Liver (tissue), 9 donors: Measurements from ENCODE around the gene CTNND1. TPM values are rescaled to one million over a fixed set of nuclear protein-coding genes. Genes with fewer than 3 reads are reported as not detected.
A peak's percentile ranks its signal among the peaks of the same experiment; 100 is the strongest.

Source experiments
- DNase-seq: peaks from one replicate; pipeline ENCODE4 v3.0.0-alpha.2; 2017; ENCODE audit warnings: low spot score
- H3K27ac ChIP-seq, 2 donors: one replicate each; pipeline ENCODE4 v1.7.0; 2013; ENCODE audit warnings: inconsistent platforms in 2 of 2, low read length in 2 of 2, control low read depth in 1 of 2, low read depth in 1 of 2, mild to moderate bottlenecking in 1 of 2
- H3K27me3 ChIP-seq, 4 donors: one replicate each; pipeline versions ENCODE4 v1.6.1 to v1.7.0; 2013; ENCODE audit warnings: low read length in 3 of 4, inconsistent platforms in 1 of 4, mild to moderate bottlenecking in 1 of 4, moderate library complexity in 1 of 4; ENCODE audit not compliant: control insufficient read depth in 4 of 4, insufficient read depth in 4 of 4
- H3K36me3 ChIP-seq, 4 donors: one replicate each; pipeline versions ENCODE4 v1.6.1 to v1.7.0; 2013; ENCODE audit warnings: low read length in 3 of 4, mild to moderate bottlenecking in 3 of 4, low read depth in 1 of 4, moderate library complexity in 1 of 4; ENCODE audit not compliant: control insufficient read depth in 4 of 4, insufficient read depth in 3 of 4
- H3K4me1 ChIP-seq, 4 donors: one replicate each; pipeline versions ENCODE4 v1.6.1 to v1.7.0; 2013; ENCODE audit warnings: low read length in 3 of 4, mild to moderate bottlenecking in 3 of 4, moderate library complexity in 1 of 4; ENCODE audit not compliant: control insufficient read depth in 4 of 4, insufficient read depth in 4 of 4
- H3K4me3 ChIP-seq, 3 donors: one replicate each; pipeline versions ENCODE4 v1.6.1 to v1.7.0; 2013; ENCODE audit warnings: low read length in 3 of 3, control low read depth in 1 of 3, low read depth in 1 of 3, mild to moderate bottlenecking in 1 of 3
- H3K9ac ChIP-seq, 2 donors: one replicate each; pipeline ENCODE4 v1.7.0; 2013; ENCODE audit warnings: low read length in 2 of 2, mild to moderate bottlenecking in 2 of 2, moderate library complexity in 2 of 2, control low read depth in 1 of 2, low read depth in 1 of 2
- H3K9me3 ChIP-seq, 4 donors: one replicate each; pipeline versions ENCODE4 v1.6.1 to v1.7.0; 2013; ENCODE audit warnings: low read length in 3 of 4; ENCODE audit not compliant: control insufficient read depth in 4 of 4
- EGR1 ChIP-seq, 2 donors: IDR thresholded peaks; 2 replicates each; pipeline ENCODE4 v1.6.1; 2016 to 2018; ENCODE audit warnings: antibody characterized with exemption in 2 of 2, low read depth in 2 of 2
- FOXA1 ChIP-seq: IDR thresholded peaks from 2 replicates; pipeline ENCODE4 v1.6.1; 2016; ENCODE audit warnings: antibody characterized with exemption
- FOXA2 ChIP-seq: IDR thresholded peaks from 2 replicates; pipeline ENCODE4 v1.6.1; 2016; ENCODE audit warnings: antibody characterized with exemption
- GABPA ChIP-seq, 2 donors: IDR thresholded peaks in 1 of 2; conservative IDR thresholded peaks in 1 of 2; 2 replicates each; pipeline ENCODE4 v1.6.1; 2016; ENCODE audit warnings: antibody characterized with exemption in 2 of 2, mild to moderate bottlenecking in 1 of 2, moderate library complexity in 1 of 2
- HNF4A ChIP-seq, 2 donors: conservative IDR thresholded peaks; 2 replicates each; pipeline ENCODE4 v1.6.1; 2016; ENCODE audit warnings: antibody characterized with exemption in 2 of 2, mild to moderate bottlenecking in 2 of 2
- HNF4G ChIP-seq: IDR thresholded peaks from 2 replicates; pipeline ENCODE4 v1.6.1; 2016; ENCODE audit warnings: antibody characterized with exemption
- JUND ChIP-seq, 2 donors: IDR thresholded peaks; 2 replicates each; pipeline ENCODE4 v1.6.1; 2016; ENCODE audit warnings: antibody characterized with exemption in 2 of 2
- NR2F2 ChIP-seq: IDR thresholded peaks from 2 replicates; pipeline ENCODE4 v1.6.1; 2016; ENCODE audit warnings: antibody characterized with exemption
- RAD21 ChIP-seq, 2 donors: IDR thresholded peaks; 2 replicates each; pipeline ENCODE4 v1.6.1; 2016; ENCODE audit warnings: antibody characterized with exemption in 2 of 2, mild to moderate bottlenecking in 2 of 2
- RXRA ChIP-seq, 2 donors: IDR thresholded peaks; 2 replicates each; pipeline ENCODE4 v1.6.1; 2017 to 2018; ENCODE audit warnings: antibody characterized with exemption in 2 of 2, mild to moderate bottlenecking in 1 of 2
- SP1 ChIP-seq: IDR thresholded peaks from 2 replicates; pipeline ENCODE4 v1.6.1; 2018; ENCODE audit warnings: antibody characterized with exemption, mild to moderate bottlenecking
- TAF1 ChIP-seq: conservative IDR thresholded peaks from 2 replicates; pipeline ENCODE4 v1.6.1; 2016; ENCODE audit warnings: antibody characterized with exemption, mild to moderate bottlenecking
- YY1 ChIP-seq: IDR thresholded peaks from 2 replicates; pipeline ENCODE4 v1.6.1; 2016; ENCODE audit warnings: antibody characterized with exemption, mild to moderate bottlenecking
- WGBS: extraction: QIAGEN DNeasy Blood & Tissue Kit; methylation state at CpG from one replicate; pipeline ENCODE4 v1.1.7; 2013; 5-methylcytosine and 5-hydroxymethylcytosine counted together
- polyA plus RNA-seq, 2 donors: library from polyadenylated mRNA; stranded (reverse) in 1 of 2; unstranded in 1 of 2; fragments of 200-250 nt in 1 of 2; fragments of >200 nt in 1 of 2; fragmentation: Nextera tagmentation in 1 of 2; extraction: Ambion mirVana in 1 of 2; gene quantifications; one replicate each; pipeline versions ENCODE4 v1.2.1 to v1.2.3, GENCODE V29; 2013 to 2015
- total RNA-seq, 2 donors: library from RNA; depleted of rRNA; stranded (reverse); fragments of >200 nt; gene quantifications; one replicate each; pipeline ENCODE4 v1.2.3, GENCODE V29; 2014
- TF ChIP-seq, protein P1 (sequence below): fragments of 150-350 bp; IDR thresholded peaks from 2 replicates; pipeline ENCODE4 v1.5.1; 2017; ENCODE audit warnings: improper control_type of control experiment, low read depth, low read length; ENCODE audit not compliant: missing input control
- TF ChIP-seq, protein P2 (sequence below): IDR thresholded peaks from 2 replicates; pipeline ENCODE4 v1.6.1; 2016; ENCODE audit warnings: antibody characterized with exemption, mild to moderate bottlenecking
- TF ChIP-seq, protein P3 (sequence below): IDR thresholded peaks from 2 replicates; pipeline ENCODE4 v1.6.1; 2016; ENCODE audit warnings: antibody characterized with exemption
- TF ChIP-seq, protein P4 (sequence below): IDR thresholded peaks from 2 replicates; pipeline ENCODE4 v1.6.1; 2016; ENCODE audit warnings: antibody characterized with exemption
- TF ChIP-seq, protein P5 (sequence below): IDR thresholded peaks from 2 replicates; pipeline ENCODE4 v1.6.1; 2016; ENCODE audit warnings: antibody characterized with exemption
- donor health status: healthy.
- donor health status: healthy.
- donor health status: healthy.
- donor health status: healthy.
- donor health status: healthy.

The CTNND1 gene
- total and polyA plus RNA-seq, 4 donors, result 21.5 to 97.1 (median 58.0) TPM

DNA sequence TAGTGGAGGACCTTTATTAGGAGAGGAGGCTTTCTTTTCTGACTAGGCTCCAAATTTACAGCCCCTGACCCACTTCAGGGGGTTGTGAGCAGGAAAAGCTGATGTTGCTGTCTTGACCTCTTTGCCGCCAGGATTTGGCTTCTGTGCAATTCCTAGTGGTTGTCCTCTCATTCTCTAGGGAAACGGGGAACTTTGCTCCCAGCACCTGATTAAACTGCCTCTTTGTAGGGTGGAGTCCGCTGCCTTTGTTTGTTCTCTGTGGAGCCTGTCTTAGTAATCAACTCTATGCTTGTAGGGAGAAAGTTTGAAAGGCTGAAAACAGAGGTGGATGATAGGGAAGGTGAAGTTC, 16.3 kb downstream of the CTNND1 start:
- DNase-seq, result no peak
- Histone ChIP-seq H3K36me3 (no peaks in the 10 kb centered on the region), H3K4me1 (peaks cover 14 to 74% (median 64%) of the 10 kb centered on the region in 4 donors), H3K27me3 (no peaks in the 10 kb centered on the region), H3K9me3 (no peaks in the 10 kb centered on the region), H3K27ac (peak overlapping the region; percentile 86 to 87), H3K9ac (peak overlapping the region in 1 of 2 donors; percentile 84), H3K4me3 (peak overlapping the region in 2 of 3 donors; percentile 33 to 43)
- peak; percentile 69 for TF ChIP-seq SP1
- TF ChIP-seq, protein P1, sequence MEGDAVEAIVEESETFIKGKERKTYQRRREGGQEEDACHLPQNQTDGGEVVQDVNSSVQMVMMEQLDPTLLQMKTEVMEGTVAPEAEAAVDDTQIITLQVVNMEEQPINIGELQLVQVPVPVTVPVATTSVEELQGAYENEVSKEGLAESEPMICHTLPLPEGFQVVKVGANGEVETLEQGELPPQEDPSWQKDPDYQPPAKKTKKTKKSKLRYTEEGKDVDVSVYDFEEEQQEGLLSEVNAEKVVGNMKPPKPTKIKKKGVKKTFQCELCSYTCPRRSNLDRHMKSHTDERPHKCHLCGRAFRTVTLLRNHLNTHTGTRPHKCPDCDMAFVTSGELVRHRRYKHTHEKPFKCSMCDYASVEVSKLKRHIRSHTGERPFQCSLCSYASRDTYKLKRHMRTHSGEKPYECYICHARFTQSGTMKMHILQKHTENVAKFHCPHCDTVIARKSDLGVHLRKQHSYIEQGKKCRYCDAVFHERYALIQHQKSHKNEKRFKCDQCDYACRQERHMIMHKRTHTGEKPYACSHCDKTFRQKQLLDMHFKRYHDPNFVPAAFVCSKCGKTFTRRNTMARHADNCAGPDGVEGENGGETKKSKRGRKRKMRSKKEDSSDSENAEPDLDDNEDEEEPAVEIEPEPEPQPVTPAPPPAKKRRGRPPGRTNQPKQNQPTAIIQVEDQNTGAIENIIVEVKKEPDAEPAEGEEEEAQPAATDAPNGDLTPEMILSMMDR, result no peak
- TF ChIP-seq YY1, result peak; percentile 40
- TF ChIP-seq FOXA1, result no peak
- TF ChIP-seq, protein P2, sequence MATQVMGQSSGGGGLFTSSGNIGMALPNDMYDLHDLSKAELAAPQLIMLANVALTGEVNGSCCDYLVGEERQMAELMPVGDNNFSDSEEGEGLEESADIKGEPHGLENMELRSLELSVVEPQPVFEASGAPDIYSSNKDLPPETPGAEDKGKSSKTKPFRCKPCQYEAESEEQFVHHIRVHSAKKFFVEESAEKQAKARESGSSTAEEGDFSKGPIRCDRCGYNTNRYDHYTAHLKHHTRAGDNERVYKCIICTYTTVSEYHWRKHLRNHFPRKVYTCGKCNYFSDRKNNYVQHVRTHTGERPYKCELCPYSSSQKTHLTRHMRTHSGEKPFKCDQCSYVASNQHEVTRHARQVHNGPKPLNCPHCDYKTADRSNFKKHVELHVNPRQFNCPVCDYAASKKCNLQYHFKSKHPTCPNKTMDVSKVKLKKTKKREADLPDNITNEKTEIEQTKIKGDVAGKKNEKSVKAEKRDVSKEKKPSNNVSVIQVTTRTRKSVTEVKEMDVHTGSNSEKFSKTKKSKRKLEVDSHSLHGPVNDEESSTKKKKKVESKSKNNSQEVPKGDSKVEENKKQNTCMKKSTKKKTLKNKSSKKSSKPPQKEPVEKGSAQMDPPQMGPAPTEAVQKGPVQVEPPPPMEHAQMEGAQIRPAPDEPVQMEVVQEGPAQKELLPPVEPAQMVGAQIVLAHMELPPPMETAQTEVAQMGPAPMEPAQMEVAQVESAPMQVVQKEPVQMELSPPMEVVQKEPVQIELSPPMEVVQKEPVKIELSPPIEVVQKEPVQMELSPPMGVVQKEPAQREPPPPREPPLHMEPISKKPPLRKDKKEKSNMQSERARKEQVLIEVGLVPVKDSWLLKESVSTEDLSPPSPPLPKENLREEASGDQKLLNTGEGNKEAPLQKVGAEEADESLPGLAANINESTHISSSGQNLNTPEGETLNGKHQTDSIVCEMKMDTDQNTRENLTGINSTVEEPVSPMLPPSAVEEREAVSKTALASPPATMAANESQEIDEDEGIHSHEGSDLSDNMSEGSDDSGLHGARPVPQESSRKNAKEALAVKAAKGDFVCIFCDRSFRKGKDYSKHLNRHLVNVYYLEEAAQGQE, result peak; percentile 15
- peak in 1 of 2 donors; percentile 9 for TF ChIP-seq EGR1 (IDR thresholded peaks at IDR 0.05; ENCODE audit: low read depth in 2 of 2)
- peak; percentile 87 for TF ChIP-seq HNF4A (conservative IDR thresholded peaks at IDR 0.05)
- TF ChIP-seq NR2F2, result no peak
- TF ChIP-seq, protein P3, sequence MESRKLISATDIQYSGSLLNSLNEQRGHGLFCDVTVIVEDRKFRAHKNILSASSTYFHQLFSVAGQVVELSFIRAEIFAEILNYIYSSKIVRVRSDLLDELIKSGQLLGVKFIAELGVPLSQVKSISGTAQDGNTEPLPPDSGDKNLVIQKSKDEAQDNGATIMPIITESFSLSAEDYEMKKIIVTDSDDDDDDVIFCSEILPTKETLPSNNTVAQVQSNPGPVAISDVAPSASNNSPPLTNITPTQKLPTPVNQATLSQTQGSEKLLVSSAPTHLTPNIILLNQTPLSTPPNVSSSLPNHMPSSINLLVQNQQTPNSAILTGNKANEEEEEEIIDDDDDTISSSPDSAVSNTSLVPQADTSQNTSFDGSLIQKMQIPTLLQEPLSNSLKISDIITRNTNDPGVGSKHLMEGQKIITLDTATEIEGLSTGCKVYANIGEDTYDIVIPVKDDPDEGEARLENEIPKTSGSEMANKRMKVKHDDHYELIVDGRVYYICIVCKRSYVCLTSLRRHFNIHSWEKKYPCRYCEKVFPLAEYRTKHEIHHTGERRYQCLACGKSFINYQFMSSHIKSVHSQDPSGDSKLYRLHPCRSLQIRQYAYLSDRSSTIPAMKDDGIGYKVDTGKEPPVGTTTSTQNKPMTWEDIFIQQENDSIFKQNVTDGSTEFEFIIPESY, result no peak
- peak; percentile 72 for TF ChIP-seq HNF4G
- TF ChIP-seq RAD21 (IDR thresholded peaks at IDR 0.05), result peak in 1 of 2 donors; percentile 19
- TF ChIP-seq JUND (IDR thresholded peaks at IDR 0.05), result peak; percentile 19 to 33
- TF ChIP-seq, protein P4, sequence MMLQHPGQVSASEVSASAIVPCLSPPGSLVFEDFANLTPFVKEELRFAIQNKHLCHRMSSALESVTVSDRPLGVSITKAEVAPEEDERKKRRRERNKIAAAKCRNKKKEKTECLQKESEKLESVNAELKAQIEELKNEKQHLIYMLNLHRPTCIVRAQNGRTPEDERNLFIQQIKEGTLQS, result no peak
- no peak for TF ChIP-seq TAF1
- TF ChIP-seq, protein P5, sequence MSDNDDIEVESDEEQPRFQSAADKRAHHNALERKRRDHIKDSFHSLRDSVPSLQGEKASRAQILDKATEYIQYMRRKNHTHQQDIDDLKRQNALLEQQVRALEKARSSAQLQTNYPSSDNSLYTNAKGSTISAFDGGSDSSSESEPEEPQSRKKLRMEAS, result peak; percentile 38
- no peak for TF ChIP-seq FOXA2
- TF ChIP-seq RXRA (IDR thresholded peaks at IDR 0.05), result peak in 1 of 2 donors; percentile 43
- TF ChIP-seq GABPA (IDR thresholded peaks at IDR 0.05 in 1 of 2, conservative IDR thresholded peaks at IDR 0.05 in 1 of 2), result no peak
- WGBS, result 14% methylated on average over 3 of the region's 3 CpGs
